Keratinocyte (primary cell): ENCODE data around the gene MAPK12.

Experiments
- CTCF ChIP-seq, 3 experiments: IDR thresholded peaks in 1 of 3; conservative IDR thresholded peaks in 1 of 3; optimal IDR thresholded peaks in 1 of 3; 2 replicates in 2 of 3; 3 replicates in 1 of 3; pipeline versions ENCODE3 to v1.5.1; 2011; ENCODE audit warnings: low read length in 3 of 3, mild to moderate bottlenecking in 3 of 3, moderate library complexity in 2 of 3, control low read depth in 1 of 3, inconsistent platforms in 1 of 3; ENCODE audit not compliant: insufficient read depth in 2 of 3; ENCODE audit errors: extremely low read depth in 1 of 3
- EZH2 ChIP-seq: IDR thresholded peaks from one replicate; pipeline ENCODE4 v1.6.1; 2012; ENCODE audit warnings: inconsistent platforms, mild to moderate bottlenecking, low read length, moderate library complexity

GRCh38 chr22:50307890-50308596 lies 46.6 kb upstream of the MAPK12 start:
- no peak for TF ChIP-seq CTCF (optimal IDR thresholded peaks at IDR 0.05 in 1 of 3, IDR thresholded peaks at IDR 0.05 in 1 of 3, conservative IDR thresholded peaks at IDR 0.05 in 1 of 3; ENCODE audit: extremely low read depth in 1 of 3, insufficient read depth in 2 of 3, low read length in 3 of 3)
- no peak for TF ChIP-seq EZH2
